Body of pancreas (tissue), 4 donors: Measurements from ENCODE around the gene TAF8. TPM values are rescaled to one million over a fixed set of nuclear protein-coding genes. Genes with fewer than 3 reads are reported as not detected.

ENCODE experiments used
- ATAC-seq: fragments of 150-250 bp; one replicate; pipeline ENCODE4 v1.9.1; 2016
- DNase-seq, 4 donors: peaks; one replicate each; pipeline ENCODE4 v3.0.0-alpha.2; 2019
- H3K27ac ChIP-seq, 4 donors: fragments of 200-600 bp; sonication (generic); 1 replicate in 3 of 4; 2 replicates in 1 of 4; pipeline versions ENCODE4 v1.5.1 to v1.6.1; 2016 to 2019; ENCODE audit warnings: mild to moderate bottlenecking in 1 of 4, mixed read lengths in 1 of 4, moderate library complexity in 1 of 4
- H3K27me3 ChIP-seq, 2 donors: fragments of 200-600 bp; sonication (generic); one replicate each; pipeline ENCODE4 v1.6.0; 2016; ENCODE audit warnings: mild to moderate bottlenecking in 1 of 2
- H3K36me3 ChIP-seq, 2 donors: fragments of 200-600 bp; sonication (generic); replicated peaks in 1 of 2; 2 replicates each; pipeline ENCODE4 v1.5.1; 2016; ENCODE audit warnings: low read depth in 2 of 2; ENCODE audit not compliant: insufficient read depth in 1 of 2
- H3K4me1 ChIP-seq: fragments of 200-600 bp; sonication (generic); one replicate; pipeline ENCODE4 v1.6.0; 2016
- H3K4me3 ChIP-seq, 2 donors: fragments of 200-600 bp; sonication (generic); 1 replicate in 1 of 2; 2 replicates in 1 of 2; pipeline ENCODE4 v1.5.1; 2016 to 2019
- H3K9me3 ChIP-seq, 3 donors: fragments of 200-600 bp; sonication (generic); 1 replicate in 2 of 3; 2 replicates in 1 of 3; pipeline ENCODE4 v1.5.1; 2016
- CTCF ChIP-seq, 7 experiments: fragments of 450-650 bp in 4 of 7; fragments of 200-600 bp in 3 of 7; sonication (generic) in 3 of 7; IDR thresholded peaks; one replicate each; pipeline ENCODE4 v1.5.1; 2016 to 2019; ENCODE audit warnings: antibody characterized with exemption in 7 of 7
- POLR2A ChIP-seq, 3 donors: fragments of 450-650 bp; IDR thresholded peaks; one replicate each; pipeline ENCODE4 v1.6.1; 2016; ENCODE audit warnings: antibody characterized with exemption in 3 of 3, mild to moderate bottlenecking in 2 of 3
- WGBS, 2 donors: methylation state at CpG; one replicate each; pipeline ENCODE4 v1.1.5; 2017; 5-methylcytosine and 5-hydroxymethylcytosine counted together
- intact Hi-C: fragments of 100-400 bp; cut with DNase I; formaldehyde crosslinking; loops from one replicate; pipeline ENCODE4 v1.15.1; 2023
- total RNA-seq, 2 donors: library from RNA; depleted of rRNA; stranded (reverse); fragments of >200 nt; gene quantifications; one replicate each; pipeline ENCODE4 v1.1.0, GENCODE V29; 2016

Gene TAF8
- total RNA-seq, 2 donors from 2014 or later: 7.6 to 18.2 TPM

GRCh38 chr6:42086046-42087035 lies 36.0 kb downstream of the TAF8 start:
- intact Hi-C loops: no loop called here
- H3K9me3 ChIP-seq: no peaks in the 10 kb centered on the region
- H3K36me3 ChIP-seq: no peaks in the 10 kb centered on the region
- H3K4me3 ChIP-seq: no peak overlapping the region
- H3K27me3 ChIP-seq: no peaks in the 10 kb centered on the region
- H3K4me1 ChIP-seq: peaks cover 10% of the 10 kb centered on the region
- DNase-seq (peak; percentile 35 to 65 (median 43)), ATAC-seq (peak; percentile 63)
- WGBS, 2 donors: 66% methylated on average over 19 to 22 of the region's 22 CpGs
- H3K27ac ChIP-seq: no peak overlapping the region
- TF ChIP-seq CTCF (IDR thresholded peaks at IDR 0.05) (peak in 4 of 7 experiments; percentile 30 to 54 (median 42)), POLR2A (IDR thresholded peaks at IDR 0.05) (no peak)

GRCh38 chr6:42088101-42088591 lies 37.8 kb downstream of the TAF8 start:
- H3K4me1 ChIP-seq: peaks cover 10% of the 10 kb centered on the region
- H3K9me3 ChIP-seq: no peaks in the 10 kb centered on the region
- H3K27me3 ChIP-seq: no peaks in the 10 kb centered on the region
- TF ChIP-seq CTCF (IDR thresholded peaks at IDR 0.05): no peak
- TF ChIP-seq POLR2A (IDR thresholded peaks at IDR 0.05): no peak
- H3K36me3 ChIP-seq: no peaks in the 10 kb centered on the region
- peak overlapping the region in 1 of 4 donors; percentile 51 for H3K27ac ChIP-seq
- DNase-seq (peak in 2 of 4 donors; percentile 48 to 50), ATAC-seq (peak; percentile 62)
- no peak overlapping the region for H3K4me3 ChIP-seq
- WGBS, 2 donors: 73 to 91% methylated on average over 7 of the region's 7 CpGs
- intact Hi-C loops: no loop called here

- TF ChIP-seq CTCF (IDR thresholded peaks at IDR 0.05): no peak
- TF ChIP-seq POLR2A (IDR thresholded peaks at IDR 0.05): no peak
- ATAC-seq: no peak
- no peak overlapping the region for H3K4me3 ChIP-seq
- H3K9me3 ChIP-seq: no peaks in the 10 kb centered on the region
- H3K27ac ChIP-seq: no peak overlapping the region
- intact Hi-C loops: no loop called here
- 89 to 94% methylated on average over 10 of the region's 10 CpGs for WGBS, 2 donors
- peaks cover 15% of the 10 kb centered on the region for H3K4me1 ChIP-seq
- H3K27me3 ChIP-seq: no peaks in the 10 kb centered on the region
- no peaks in the 10 kb centered on the region for H3K36me3 ChIP-seq
- DNase-seq: no peak
Measured at GRCh38 chr6:42090819-42091717, 40.7 kb downstream of the TAF8 start.

GRCh38 chr6:42091718-42092023 lies 41.3 kb downstream of the TAF8 start:
- DNase-seq (no peak), ATAC-seq (no peak)
- Histone ChIP-seq H3K36me3 (no peaks in the 10 kb centered on the region), H3K4me1 (peaks cover 9% of the 10 kb centered on the region), H3K27me3 (no peaks in the 10 kb centered on the region), H3K4me3 (no peak overlapping the region), H3K27ac (no peak overlapping the region), H3K9me3 (no peaks in the 10 kb centered on the region)
- intact Hi-C loops: no loop called here
- 87 to 93% methylated on average over 9 of the region's 9 CpGs for WGBS, 2 donors
- TF ChIP-seq CTCF (IDR thresholded peaks at IDR 0.05): no peak
- TF ChIP-seq POLR2A (IDR thresholded peaks at IDR 0.05): no peak
